GM15510 (cell line): ENCODE measurements around the gene PTTG2.

Source experiments
- POLR2A ChIP-seq: IDR thresholded peaks from 3 replicates; pipeline ENCODE4 v1.6.1; 2011; ENCODE audit warnings: borderline replicate concordance; ENCODE audit not compliant: insufficient read length; ENCODE audit errors: extremely low read depth

Gene PTTG2

GRCh38 chr4:37991623-37992410, 31.6 kb downstream of the PTTG2 start:
- TF ChIP-seq POLR2A, result no peak

- TF ChIP-seq POLR2A, result no peak
Measured at GRCh38 chr4:37993806-37994205, 33.6 kb downstream of the PTTG2 start.

- no peak for TF ChIP-seq POLR2A
Measured at GRCh38 chr4:37994569-37994968, 34.4 kb downstream of the PTTG2 start.

- no peak for TF ChIP-seq POLR2A
Measured at GRCh38 chr4:37995299-37995821, 35.2 kb downstream of the PTTG2 start.

GRCh38 chr4:37995981-37996775, 36.0 kb downstream of the PTTG2 start:
- no peak for TF ChIP-seq POLR2A

GRCh38 chr4:37998226-37998625, 38.0 kb downstream of the PTTG2 start:
- no peak for TF ChIP-seq POLR2A

GRCh38 chr4:37999000-37999716, 39.0 kb downstream of the PTTG2 start:
- no peak for TF ChIP-seq POLR2A

GRCh38 chr4:37999965-38000364, 39.8 kb downstream of the PTTG2 start:
- TF ChIP-seq POLR2A, result no peak

GRCh38 chr4:38001927-38002326, 41.7 kb downstream of the PTTG2 start:
- TF ChIP-seq POLR2A, result no peak

GRCh38 chr4:38002451-38003071, 42.4 kb downstream of the PTTG2 start:
- TF ChIP-seq POLR2A, result no peak

- no peak for TF ChIP-seq POLR2A
Measured at GRCh38 chr4:38003102-38003501, 42.9 kb downstream of the PTTG2 start.

- no peak for TF ChIP-seq POLR2A
Measured at GRCh38 chr4:38003628-38004027, 43.4 kb downstream of the PTTG2 start.

GRCh38 chr4:38004062-38004461, 43.9 kb downstream of the PTTG2 start:
- TF ChIP-seq POLR2A, result no peak

- no peak for TF ChIP-seq POLR2A
Measured at GRCh38 chr4:38004887-38005286, 44.7 kb downstream of the PTTG2 start.
